Measurements from ENCODE around the gene CHN1.

DNA sequence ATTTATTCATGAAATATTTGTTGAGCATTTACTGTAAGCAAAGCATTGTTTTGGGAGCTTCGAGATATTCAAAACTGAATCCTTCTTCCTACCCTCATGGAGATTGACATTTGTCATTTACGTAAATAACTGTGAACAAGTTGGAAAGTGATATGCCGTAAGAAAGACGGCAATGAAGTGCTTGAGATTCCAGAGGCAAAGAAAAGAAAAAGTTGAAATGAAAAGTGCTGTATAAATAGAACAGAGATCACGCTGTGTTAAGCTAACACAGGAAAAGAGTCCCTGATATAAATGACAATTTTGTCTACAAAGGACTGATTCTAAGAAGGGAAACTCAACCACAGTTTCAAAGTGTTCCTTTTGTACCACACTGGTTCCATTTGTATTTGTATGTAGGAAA, 242.7 kb downstream of the CHN1 start:
- TF ChIP-seq, protein P1, sequence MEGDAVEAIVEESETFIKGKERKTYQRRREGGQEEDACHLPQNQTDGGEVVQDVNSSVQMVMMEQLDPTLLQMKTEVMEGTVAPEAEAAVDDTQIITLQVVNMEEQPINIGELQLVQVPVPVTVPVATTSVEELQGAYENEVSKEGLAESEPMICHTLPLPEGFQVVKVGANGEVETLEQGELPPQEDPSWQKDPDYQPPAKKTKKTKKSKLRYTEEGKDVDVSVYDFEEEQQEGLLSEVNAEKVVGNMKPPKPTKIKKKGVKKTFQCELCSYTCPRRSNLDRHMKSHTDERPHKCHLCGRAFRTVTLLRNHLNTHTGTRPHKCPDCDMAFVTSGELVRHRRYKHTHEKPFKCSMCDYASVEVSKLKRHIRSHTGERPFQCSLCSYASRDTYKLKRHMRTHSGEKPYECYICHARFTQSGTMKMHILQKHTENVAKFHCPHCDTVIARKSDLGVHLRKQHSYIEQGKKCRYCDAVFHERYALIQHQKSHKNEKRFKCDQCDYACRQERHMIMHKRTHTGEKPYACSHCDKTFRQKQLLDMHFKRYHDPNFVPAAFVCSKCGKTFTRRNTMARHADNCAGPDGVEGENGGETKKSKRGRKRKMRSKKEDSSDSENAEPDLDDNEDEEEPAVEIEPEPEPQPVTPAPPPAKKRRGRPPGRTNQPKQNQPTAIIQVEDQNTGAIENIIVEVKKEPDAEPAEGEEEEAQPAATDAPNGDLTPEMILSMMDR (IDR thresholded peaks at IDR 0.05) = no peak
- no peak for TF ChIP-seq EZH2 (IDR thresholded peaks at IDR 0.05)

Measured in neural progenitor cell (in vitro differentiated cells).